ENCODE results near the gene SULT6B1.
"Not testable (repeated sequence)": the region's sequence is repeated elsewhere in the genome, so short reads cannot be mapped to it uniquely, and the experiment has no call there.

Gene SULT6B1

DNA sequence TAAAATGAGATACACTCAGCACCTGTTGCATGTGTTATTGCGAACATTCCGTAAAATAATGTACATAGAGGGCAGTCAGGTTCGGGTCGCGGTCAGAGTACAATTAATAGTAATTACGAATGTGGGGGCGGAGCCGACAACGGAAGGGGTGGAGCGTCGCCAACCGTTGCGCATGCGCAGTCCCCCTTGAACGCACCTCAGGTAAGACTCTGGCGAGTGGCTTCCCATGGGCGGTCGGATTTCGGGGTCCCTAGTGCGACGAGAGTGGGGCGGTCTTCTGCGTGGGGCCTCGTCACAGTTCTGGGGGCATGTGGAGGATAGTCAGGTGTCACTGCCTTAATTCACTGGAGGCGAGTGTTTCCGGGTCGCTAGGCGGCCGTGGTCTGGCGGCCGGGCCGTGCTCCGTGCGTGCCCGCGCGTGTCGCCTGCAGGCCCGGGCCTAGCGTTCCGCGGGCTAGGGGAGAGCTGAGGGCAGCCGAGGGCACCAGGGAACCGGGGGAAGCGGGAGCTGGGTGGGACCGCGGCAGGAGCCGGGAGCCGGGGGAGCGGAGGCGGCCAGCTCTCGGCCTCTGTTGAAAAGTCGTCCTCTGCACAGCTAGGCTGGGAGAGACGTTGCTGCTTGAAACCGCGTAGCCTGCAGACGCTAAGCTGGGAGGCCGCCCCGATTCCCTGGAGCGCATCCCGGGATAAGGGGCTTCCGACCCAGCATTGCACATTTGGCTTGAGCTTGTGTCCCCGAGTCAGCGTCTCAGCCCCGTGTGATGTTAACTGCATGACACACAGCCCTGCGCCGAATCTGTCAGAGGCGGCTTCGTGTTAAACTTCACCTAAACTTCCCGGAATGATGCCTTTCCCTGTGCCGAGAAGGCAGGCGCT, 8.1 kb upstream of the SULT6B1 start, which contains the start of gene CEBPZOS:
TSS of gene CEBPZOS (plus strand) at position 177 of the 876 bp plus-strand sequence. CDS start 3,209 bp downstream, outside the sequence.
- DNase-seq (ENCODE audit: low read depth), result peak; percentile 91

DNA sequence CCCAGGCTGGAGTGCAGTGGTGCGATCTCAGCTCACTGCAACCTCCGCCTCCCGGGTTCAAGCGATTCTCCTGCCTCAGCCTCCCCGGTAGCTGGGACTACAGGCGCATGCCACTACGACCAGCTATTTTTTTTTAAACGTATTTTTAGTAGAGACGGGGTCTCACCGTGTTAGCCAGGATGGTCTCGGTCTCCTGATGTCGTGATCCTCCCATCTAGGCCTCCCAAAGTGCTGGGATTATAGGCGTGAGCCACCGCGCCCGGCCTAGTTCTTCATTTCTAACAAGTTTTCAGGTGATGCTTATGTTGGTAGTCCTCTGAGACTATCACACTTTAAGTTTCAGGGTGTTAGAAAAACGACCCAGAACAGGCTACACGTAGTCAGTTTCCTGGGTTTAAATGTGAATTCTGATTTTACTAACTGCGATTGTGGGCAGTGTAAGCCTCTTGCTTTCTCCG, 7.4 kb upstream of the SULT6B1 start:
- DNase-seq (ENCODE audit: low read depth), result not testable (repeated sequence)

DNA sequence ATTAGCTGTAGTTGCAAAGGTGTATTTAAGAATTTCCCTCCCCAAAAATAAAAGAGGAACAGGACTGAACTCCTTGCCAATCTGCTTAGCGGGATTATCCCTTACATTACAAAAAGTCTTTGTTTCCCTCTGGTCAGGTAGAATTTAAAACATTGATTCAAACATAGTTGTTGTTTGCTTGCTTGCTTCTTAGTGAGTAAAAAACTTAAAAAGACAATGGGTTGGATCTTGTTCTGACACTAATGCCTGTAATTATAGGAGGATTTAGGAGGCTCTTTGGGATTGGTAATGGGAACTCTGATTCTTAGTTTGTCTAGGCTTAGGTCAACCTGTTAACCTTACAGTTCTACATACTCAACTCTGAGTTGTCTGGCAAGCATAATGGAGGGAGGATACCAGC, 4.1 kb upstream of the SULT6B1 start:
- no peak for DNase-seq (ENCODE audit: low read depth)

DNA sequence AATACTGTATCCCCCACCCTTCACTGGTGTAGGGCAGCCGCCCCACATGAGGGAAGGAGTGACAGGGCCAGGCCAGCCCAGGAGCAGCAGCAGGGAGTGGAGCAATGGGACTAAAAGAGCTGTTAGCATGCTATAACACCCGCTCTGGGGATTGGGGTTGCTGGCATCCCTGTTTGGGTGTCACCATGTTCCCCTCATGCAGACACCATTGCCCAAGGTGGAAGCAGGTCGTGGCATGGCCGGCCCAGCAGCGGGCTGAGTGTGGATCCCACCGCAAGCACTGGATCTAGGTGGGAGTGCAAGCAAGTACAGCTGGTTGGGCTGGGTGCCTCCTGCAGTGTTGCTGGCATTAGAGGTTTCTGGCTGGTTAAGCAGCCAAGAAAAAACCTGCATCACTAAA, 3.3 kb upstream of the SULT6B1 start:
- DNase-seq (ENCODE audit: low read depth), result no peak

DNA sequence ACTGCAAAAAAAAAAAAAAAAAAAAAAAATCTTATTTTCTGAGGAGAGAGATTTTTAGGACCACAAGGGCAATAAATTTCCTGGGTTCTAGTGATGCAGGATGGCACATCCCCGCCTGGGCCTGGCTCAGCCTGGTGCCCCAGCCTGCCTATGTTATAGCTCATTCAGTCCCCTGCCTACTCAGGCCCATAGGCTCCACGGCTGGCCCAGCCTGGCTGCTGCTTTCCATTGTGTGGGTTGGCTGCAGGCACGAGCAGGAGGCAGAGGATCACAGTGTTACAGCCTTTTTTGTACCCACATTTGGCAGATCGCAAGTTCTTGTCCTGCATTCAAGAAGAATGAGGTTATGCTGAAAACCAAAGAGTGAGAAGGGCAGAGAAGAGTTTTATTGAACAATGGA, 2.8 kb upstream of the SULT6B1 start:
- no peak for DNase-seq (ENCODE audit: low read depth)

DNA sequence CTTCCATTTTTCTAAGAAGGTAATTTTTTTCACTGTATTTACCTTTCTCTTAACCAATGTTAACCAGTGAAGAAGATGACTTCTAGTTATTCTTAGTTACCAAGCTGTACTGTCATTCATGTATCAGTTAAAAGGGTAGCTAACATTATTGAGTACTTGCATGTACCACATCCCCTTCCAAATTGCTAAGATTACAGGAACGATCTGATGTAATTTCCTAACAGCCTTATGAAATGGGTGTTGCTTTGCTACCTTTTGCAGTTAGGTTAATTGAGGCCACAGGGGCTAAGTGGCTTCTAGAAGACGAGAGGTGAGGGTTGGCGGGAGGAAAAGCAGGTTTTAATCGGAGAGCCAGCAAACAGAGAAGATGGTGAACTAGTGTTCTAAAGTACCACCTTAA, 1.8 kb upstream of the SULT6B1 start:
- DNase-seq (ENCODE audit: low read depth), result no peak

DNA sequence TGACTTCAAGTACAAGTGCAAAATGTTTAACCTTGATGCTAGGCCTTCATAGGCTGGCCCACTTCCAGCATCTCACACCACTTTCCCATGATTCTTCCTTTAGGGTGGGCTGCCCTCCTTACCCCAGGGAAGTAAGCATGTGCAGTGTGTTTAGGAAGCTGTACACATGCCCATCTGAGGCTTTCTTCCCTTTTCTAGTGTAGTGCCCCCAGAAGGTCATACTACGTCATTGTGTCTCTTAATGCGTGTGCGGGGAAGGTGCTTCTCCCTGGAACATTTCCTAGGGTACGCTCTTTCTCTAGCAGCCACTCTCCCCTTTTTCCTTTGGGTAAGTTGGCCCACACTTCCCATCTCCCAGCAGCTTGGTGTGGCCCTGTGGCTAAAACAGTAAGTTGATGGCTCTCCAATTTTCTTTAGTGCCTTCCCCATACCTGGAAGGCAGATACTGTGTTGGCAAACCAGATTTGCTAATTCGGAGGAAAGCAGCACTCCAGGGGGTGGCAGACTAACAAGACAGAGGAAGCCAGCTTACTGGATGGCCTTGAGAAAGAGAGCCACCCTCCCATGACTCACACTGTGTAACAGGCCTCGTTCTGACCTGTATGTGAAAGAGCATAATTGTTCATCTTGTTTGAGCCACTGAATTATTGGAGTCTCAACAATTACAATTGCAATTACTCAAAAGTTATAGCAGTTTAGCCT, 1.1 kb upstream of the SULT6B1 start:
- DNase-seq (ENCODE audit: low read depth), result no peak

DNA sequence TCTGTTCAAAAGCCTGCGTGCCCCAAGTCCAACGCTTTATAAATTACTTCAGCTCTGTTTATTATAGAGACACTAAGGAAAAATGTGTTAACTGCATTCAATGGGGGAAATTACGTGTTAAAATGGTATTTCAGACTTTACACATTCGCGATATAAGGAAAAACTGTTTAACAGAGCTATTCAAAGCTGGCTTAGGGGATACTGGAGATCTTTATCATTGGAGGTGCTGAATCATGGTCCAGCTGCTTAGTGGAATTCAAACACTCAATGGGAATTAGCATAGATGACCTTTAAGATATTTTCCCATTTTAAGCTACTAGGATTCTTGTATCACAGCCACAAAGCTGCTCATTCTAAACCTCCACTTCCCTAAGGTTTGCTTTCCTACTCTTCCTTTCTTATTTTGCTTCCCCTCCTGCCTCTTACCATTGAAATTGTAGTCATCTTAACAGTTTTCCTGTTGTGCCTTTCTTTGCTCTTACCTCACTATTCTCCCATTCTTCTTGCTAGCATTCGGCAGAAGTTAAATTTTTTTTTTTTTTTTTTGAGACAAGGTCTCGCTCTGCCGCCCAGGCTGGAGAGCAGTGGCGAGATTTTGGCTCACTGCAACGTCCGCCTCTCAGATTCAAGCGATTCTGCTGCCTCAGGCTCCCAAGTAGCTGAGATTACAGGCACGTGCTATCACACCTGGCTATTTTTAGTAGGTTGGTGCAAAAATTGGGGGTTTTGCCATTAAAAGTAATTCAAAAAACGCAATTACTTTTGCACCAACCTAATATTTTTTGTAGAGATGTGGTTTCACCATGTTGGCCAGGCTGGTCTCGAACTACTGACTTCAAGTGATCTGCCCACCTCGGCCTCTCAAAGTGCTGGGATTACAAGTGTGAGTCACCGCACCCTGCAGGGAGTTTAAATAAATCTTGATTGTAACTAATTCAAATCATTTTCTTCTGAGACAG, 6.5 kb downstream of the SULT6B1 start:
- DNase-seq (ENCODE audit: low read depth), result no peak

DNA sequence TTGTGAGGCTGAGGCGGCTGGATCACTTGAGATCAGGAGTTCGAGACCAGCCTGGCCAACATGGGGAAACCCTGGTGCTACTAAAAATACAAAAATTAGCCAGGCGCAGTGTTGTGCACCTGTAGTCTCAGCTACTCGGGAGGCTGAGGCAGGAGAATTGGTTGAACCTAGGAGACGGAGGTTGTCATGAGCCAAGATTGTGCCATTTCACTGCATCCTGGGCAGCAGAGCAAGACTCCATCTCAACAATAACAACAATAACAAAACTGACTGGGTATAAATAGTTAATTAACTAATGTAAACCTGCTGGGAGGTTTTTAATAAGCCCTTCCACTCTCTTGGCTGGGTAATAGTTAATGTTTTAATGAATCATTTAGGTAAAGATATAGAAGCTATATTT, 7.8 kb downstream of the SULT6B1 start:
- no peak for DNase-seq (ENCODE audit: low read depth)

DNA sequence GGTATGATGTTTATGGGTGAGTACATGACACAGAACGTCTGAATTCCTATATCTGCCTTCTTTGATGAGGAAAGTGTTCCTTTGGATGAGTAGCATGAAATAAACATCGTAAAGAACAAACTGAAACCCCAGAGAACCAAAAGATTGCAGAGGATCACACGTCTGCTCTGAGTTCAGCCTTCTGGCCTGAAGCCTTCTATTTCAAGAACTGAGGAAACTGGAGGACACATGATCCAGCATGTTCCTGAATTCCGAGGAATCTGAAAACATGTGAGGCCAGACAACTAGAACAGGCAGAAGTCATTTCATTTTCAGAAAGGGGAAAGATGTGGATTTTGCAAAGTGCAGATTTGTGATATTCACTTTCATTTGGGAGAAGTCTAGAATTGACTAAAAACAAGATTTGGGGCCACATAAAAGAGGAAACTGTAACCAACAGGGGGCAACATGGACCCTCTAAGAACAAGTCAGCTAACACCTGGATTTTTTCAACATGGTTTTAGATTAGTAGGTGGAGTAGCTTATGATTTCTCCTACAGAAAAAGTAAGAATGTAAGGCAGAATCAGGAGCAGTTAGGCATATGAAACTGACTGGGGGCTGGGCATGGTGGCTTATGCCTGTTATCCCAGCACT, 8.3 kb downstream of the SULT6B1 start:
- no peak for DNase-seq (ENCODE audit: low read depth)

DNA sequence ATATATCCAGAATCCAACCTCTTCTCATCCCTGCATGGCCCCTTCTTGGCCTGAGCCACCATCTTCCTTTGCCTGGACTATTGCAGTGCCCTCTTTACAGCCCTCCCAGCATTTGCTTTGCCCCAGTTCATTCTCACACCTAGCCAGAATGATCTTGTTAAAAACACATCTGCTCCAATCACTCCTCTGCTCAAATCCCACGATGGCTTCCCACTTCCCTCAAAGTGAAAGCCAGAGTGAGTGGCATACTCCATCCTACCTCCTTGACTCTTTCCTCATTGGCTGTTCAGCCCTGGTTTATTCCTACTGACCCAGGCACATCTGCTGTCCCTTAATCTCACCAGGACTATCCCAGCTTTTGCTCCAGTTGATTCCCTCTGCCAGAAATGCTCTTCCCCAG, 14.7 kb downstream of the SULT6B1 start:
- DNase-seq (ENCODE audit: low read depth), result no peak

DNA sequence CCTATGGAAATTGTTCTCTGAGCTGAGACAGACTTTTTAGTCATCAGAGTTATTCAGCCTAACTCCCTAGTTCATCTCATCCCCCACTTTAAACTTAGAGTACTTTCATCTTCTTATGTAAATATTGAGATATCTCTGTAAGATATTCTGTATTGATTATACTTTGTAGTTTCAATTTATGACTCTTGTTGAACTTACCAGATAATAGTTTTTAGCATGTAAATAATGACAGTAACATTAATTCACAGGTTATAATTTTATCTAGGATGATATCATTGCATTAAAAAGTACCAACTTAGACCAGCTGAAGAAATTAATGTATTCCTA, 16.9 kb downstream of the SULT6B1 start:
- no peak for DNase-seq (ENCODE audit: low read depth)

DNA sequence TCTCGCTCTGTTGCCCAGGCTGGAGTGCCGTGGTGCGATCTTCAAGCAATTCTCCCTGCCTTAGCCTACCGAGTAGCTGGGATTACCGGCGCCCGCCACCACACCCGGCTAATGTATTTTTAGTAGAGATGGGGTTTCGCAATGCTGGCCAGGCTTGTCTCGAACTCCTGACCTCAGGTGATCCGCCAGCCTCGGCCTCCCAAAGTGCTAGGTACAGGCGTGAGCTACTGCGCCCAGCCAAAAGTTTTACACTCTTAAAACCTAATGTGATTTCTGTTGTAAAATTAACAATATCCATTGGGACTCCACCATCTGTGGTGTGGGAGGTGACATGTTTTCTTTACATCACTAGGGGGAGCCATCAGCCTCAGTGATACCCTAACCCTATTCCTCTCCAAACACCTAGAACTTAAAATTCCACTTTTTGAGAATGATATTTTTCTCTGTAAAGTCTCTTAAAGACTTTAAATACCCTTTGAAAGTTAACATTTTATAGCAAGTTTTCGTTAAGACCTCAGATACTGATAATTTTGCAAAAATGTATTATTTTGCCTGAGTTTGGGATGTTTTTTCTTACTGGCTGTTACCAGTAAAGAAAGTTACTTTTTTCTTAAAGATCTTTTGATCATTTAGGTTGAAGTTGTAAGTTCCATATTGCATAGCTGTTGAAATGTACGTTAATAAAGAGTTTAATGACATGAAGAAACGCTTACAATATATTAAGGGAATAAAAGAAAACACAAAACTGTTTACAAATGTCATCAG, 20.1 kb downstream of the SULT6B1 start:
- no peak for DNase-seq (ENCODE audit: low read depth)

DNA sequence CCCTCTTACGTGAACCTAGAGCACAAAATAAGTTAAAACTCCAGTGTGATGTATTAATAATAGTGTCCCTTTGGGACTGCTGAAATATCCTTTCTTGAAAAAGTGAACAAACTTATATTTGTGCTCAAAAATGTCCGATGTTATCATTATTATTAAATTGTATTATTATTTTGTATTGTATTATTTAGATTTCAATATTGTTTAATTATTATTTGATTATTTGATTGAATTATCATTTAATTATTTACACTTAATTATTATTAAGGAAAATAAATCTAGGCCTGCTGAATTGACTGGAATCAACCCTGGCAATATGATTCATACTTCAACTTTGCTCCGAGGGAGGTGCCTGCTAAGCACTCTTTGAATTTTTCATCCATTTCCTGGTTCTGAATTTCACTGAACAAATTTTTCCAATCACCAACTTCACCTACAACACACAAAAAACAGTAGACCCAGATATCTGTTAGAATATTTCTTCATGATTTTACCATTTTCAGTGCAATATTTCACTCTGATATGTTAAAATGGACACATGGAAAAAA, 20.8 kb downstream of the SULT6B1 start:
- DNase-seq (ENCODE audit: low read depth), result no peak

DNA sequence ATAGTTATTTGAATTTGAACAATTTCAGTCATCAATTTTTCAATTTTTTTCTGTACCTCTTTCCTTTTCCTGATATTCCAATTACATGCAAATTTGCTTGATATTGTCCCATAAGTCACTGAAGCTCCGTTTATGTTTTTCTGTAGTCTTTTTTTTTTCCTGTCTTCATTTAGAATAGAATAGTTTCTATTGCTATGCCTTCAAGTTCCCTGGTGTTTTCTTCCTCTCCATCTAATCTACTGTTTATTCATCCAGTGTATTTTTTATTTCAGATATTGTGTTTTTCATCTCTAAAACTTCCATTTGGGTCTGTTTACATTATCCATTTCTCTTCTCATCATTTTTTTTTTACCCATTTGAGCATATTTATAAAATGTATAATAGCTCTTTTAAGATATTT, 23.7 kb downstream of the SULT6B1 start:
- no peak for DNase-seq (ENCODE audit: low read depth)

DNA sequence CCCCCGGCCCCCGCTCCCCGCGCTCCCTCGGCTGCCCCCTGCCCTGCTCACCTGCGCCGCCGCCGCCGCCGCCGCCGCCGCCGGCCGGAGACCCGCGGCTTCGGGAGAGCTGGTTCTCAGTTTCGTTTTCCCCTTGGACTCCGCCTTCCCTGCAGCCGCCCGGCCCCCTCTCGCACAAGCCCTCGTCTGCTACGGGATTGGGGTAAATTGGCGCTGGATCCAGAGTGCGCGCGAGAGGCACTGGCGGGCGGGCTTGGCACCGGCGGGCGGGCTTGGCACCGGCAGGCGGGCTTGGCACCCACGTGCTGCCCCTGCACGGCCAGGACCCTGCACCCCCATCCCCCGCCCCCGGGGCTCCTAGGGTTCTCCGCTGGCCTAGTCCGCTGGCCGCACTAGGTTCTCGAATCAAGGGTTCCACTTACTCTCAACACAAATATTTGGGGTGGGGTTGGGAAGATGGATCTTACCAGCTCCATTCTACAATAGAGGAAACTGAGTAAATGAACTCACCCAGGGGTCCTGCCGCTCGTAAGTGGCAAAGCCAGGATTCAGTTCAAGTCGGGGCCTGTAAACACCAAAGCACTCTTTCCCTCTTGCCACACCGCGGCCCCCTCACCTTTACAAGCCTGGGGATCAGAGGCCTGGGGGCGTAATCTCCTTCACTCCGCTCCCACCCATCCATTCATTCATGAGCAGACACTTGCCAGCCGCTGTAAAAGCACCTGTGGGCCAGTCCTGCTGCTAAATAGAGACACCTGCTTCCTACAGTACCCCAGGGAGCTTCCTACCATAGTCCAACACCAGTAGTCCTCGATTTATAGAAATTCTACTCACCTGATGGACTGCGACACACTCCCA, 31.4 kb downstream of the SULT6B1 start, which contains the start of gene EIF2AK2:
TSS of gene EIF2AK2 (minus strand) at position 124 of the 858 bp plus-strand sequence. CDS start 9,174 bp downstream, outside the sequence.
- DNase-seq (ENCODE audit: low read depth), result peak; percentile 76

DNA sequence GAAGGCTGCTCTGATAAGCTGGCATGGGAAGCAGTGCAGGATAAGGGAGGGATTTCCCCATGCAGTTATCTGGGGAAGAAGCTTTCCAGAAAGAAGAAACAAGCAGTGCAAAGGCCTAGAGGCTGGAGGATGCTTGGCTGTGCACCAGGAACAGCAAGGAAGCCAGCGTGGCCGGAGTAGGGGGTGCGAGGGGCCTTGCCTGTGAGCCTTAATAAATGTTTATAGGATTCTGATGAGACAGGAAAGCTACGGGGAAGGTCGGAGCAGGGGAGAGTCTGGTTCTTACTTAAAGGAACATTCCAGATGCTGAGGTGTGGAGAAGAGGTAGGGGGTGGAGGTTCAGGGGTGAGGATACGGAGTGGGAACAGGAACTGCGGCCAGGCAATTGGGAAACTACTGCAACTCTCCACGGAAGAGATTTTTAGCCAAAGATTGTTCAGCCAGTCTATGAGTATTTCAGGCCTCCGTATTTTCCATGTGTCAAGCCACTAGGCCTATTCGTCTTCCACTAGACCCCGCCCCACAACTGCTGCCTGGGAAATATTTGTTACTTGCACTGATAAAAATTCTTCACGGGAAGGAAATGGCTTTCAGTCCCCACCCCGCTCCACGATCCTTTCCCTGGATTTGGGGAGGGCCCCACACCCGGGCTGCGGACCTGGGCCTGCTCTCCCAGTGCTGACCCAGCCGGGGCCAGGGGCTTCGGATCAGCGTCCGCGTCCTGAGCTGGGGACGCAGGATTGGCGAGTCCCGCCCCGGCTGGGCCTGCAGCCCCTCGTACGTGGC, 32.2 kb downstream of the SULT6B1 start:
- DNase-seq (ENCODE audit: low read depth), result peak; percentile 35

DNA sequence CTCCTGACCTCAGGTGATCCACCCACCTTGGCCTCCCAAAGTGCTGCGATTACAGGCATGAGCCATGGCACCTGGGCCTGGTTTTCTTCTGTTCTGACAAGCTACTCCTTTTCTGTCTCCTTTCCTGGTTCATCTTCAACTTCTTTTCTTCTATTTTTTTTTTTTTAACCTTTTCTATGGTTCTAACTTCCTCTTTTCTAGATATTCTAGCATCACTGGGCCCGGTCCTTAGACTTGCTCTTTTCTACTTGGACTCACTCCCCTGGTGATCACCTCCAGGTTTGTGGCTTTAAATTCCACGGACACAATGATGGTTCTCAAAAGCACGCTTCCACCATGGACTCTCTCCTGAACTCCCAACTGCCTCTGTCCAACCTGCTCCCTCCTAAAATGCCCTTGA, 33.7 kb downstream of the SULT6B1 start:
- DNase-seq (ENCODE audit: low read depth), result no peak

DNA sequence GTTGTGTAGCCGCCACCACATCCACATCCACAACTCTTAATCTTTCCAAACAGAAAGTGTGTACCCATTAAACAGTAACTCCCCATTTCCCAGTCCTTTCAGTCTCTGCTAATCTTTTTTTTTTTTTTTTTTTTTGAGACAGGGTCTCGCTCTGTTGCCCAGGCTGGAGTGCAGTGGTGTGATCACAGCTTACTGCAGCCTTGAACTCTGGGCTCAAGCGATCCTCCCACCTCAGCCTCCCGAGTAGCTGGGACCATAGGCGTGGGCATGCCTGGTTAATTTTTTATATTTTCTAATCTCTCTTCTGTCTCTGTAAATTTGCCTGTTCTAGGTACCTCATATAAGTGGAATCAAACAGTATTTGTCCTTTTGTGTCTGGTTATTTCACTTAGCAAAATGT, 35.2 kb downstream of the SULT6B1 start:
- no peak for DNase-seq (ENCODE audit: low read depth)
